GM21717 (cell line): Measurements from ENCODE around the gene TMEM87B.

Experiments
- ATAC-seq: cut with Tn5 transposase; IDR thresholded peaks from one replicate; pipeline ENCODE4 v1.9.1; 2021; ENCODE audit warnings: mild to moderate bottlenecking, moderate library complexity; ENCODE audit not compliant: unreplicated experiment

The TMEM87B gene

GRCh38 chr2:112149194-112149593, 94.1 kb downstream of the TMEM87B start:
- ATAC-seq: no peak

GRCh38 chr2:112149866-112150435, 94.9 kb downstream of the TMEM87B start:
- ATAC-seq: no peak

DNA sequence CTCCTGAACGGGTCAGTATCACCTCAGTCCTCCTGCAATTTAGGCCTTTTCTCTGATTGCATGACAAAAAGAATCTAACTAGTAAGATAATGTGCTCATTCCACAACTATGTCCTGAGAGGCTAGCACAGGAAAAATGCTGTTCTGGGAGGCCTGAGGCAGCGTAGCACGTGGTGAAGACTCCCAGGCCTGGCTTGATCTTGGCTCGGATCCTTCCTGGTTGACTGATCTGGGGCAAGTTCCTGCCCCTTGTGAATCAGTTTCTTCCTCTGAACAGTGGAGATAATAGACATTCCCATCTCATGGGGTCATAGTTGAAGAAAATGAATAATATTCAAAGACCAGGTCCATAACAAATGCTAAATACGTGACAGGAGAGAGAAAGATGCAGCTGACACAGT, 95.4 kb downstream of the TMEM87B start:
- no peak for ATAC-seq

DNA sequence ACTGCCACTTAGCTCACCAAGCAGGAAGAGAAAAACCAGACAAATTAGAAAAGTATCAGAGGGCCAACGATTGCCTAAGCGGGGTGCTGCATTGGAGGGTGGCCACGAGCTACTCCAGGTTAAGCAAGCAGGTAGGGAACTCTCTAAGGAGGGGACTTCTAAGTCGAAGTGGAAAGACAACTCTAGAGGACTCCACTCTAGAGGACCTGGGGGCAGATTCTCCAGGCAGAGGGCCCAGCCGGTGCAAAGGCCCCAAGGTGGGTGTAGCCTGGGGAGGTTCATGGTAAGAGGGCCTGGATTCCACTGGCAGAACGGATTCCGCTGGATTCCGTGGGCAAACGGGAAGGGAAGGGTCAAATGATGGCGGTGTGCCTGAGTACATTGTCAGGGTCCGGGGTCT, 95.8 kb downstream of the TMEM87B start:
- no peak for ATAC-seq

- ATAC-seq: no peak
Observed at GRCh38 chr2:112151271-112151670, 96.2 kb downstream of the TMEM87B start.

- no peak for ATAC-seq
Observed at GRCh38 chr2:112151701-112152440, 96.8 kb downstream of the TMEM87B start.

GRCh38 chr2:112152476-112153178, 97.6 kb downstream of the TMEM87B start:
- no peak for ATAC-seq

DNA sequence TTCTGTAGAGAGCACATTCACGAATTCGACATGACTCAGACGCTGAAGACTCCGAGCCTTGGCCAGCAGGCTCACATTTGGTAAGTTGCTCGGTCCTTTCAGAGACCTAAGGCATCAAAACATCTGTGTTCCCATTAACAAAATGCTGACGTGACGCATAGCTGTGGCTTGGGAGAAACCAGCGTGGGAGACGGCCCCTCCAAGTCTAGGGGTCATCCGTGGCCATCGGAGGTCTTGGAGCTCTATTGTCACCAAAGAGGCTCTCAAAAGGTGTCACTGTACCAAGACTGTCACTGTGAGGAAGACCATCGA, 98.1 kb downstream of the TMEM87B start:
- ATAC-seq: no peak

DNA sequence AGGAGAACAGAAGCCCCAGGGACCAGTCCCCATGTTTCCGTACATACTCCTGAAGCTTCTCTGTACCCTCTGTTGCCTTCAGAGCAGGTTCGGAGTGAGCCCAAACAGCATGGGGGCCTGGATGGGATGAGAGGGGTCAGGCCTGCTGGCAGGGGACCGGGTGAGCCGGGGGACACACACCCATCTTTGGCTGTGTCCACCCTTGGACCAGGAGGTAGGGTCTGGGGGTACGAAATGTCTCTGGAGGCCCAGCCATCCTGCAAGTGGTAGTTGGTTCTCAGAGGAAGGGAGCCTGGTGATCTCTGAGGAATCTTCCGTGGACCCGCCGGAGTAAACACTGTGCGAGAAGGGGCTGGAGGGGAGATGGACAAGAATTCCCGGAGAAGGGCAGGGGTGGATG, 98.4 kb downstream of the TMEM87B start:
- ATAC-seq: no peak

- no peak for ATAC-seq
Observed at GRCh38 chr2:112154246-112155117, 99.4 kb downstream of the TMEM87B start.

- ATAC-seq: no peak
Observed at GRCh38 chr2:112155331-112156151, 100.5 kb downstream of the TMEM87B start.

DNA sequence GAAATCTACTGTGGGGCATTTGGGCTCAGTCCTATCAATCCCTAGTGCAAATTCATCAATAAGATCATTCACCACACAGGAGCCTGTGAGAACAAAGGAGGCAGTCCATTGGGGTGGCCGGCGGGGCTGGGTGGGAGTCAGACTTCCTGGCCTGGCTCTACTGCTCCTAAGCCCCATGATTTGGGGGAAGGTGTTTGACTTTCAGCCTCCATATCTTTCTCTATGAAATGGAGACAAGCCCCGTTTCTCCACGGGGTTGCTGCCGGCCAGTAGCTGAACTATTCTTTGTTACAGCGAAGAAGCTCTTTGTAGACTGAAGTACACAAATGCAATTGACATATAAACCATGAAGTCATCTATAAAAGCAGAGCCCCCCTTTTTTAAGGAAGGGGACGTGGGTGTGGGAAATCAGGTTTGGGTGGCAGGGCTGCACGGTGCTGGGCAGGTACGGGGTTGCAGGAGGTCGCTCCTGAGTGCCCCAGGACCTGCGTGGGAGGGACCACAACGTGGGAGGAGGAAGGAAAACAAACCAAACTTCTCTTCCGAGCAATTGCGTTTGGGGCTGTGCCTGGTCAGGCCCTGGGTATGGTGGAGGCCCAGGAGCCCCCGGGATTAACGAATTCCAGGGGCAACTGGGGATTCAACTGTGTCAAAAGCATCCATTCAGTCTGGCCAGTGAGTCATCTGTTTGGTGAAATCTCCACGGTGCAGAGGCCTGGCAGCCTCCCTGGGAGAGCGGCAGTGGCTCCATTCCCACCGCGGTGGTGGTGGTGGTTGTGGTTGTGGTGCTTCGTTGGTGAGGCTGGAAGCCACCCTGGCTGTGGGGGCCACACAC, 101.3 kb downstream of the TMEM87B start:
- no peak for ATAC-seq

DNA sequence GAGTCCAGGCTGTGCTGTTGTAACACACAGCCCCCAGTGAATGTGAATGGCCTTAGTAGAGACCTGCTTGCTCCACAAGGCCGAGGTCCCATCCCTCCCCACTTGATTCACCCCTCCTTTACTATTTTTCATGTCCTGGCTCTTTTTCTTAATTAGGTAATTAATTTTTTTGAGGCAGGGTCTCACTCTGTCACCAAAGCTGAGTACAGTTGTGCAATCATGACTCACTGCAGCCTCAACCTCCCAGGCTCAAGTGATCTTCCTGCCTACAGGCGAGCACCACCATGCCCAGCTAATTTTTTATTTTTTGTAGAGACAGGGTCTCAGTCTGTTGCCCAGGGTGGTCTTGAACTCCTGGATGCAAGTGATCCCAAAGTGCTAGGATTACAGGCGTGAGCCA, 102.4 kb downstream of the TMEM87B start:
- ATAC-seq: no peak

GRCh38 chr2:112159454-112159921, 104.4 kb downstream of the TMEM87B start:
- no peak for ATAC-seq

- no peak for ATAC-seq
Observed at GRCh38 chr2:112160283-112161250, 105.5 kb downstream of the TMEM87B start.

DNA sequence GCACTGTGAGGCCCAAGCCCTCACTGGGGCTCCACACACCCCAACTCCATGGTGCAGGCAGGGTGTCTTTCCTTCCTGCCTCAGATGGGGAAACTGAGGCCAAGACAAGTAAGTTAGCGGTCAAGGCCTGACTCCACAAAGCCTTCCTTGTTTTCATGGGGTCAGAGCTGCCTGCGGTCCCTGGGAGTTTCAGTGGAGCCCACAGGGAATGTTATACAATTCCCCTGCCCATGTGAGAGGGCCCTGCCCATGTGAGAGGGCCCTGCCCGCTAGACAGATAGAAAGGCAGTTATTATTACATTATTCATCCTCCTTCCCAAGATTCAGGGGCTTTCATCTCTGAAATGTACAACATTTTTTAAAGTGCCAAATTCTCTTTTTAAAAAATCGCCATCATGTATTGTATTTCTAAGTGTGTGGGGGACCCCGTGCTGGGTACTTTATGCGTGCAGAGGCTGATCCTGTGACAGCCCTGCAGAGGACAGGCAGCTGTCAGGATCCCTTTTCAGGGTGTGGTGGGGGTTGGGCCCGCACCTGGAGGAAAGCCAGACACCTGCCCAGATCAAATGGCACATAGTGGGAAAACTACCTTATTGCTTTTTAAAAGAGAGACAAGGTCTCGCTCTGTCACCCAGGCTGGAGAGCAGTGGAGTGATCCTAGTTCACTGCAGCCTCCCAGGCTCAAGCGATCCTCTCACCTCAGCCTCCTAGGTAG, 106.5 kb downstream of the TMEM87B start:
- ATAC-seq: no peak

- ATAC-seq: no peak
Observed at GRCh38 chr2:112162341-112162740, 107.3 kb downstream of the TMEM87B start.

GRCh38 chr2:112162956-112163355, 107.9 kb downstream of the TMEM87B start:
- no peak for ATAC-seq
